GM12878 (cell line): ENCODE results near the gene STK39. TPM values are rescaled to one million over a fixed set of nuclear protein-coding genes. Genes with fewer than 3 reads are reported as not detected.

Source experiments
- ATAC-seq: fragments of 200-7000 bp; cut with Tn5 transposase; 3 replicates; pipeline ENCODE4 v1.9.1; 2020; ENCODE audit warnings: mild to moderate bottlenecking, moderate library complexity
- BruUV-seq: library from RNA; stranded (reverse); fragments of 400-500 nt; replicated peaks from 2 replicates; lab custom pipeline; 2021; lab: Mats Ljungman, UMichigan
- CTCF ChIA-PET: fragments of 300-600 bp; sonication (Branson Sonifier 250); formaldehyde crosslinking; extraction: SDS; loops from one replicate; lab custom pipeline; 2021; ENCODE audit warnings: inconsistent platforms; lab: Yijun Ruan, JAX
- POLR2A ChIA-PET: fragments of 350-600 bp; formaldehyde crosslinking; extraction: SDS; loops from one replicate; lab custom pipeline; 2021; ENCODE audit warnings: inconsistent platforms; lab: Charles Lee
- RAD21 ChIA-PET: fragments of 300-600 bp; sonication (Branson Sonifier 250); formaldehyde crosslinking; loops from one replicate; lab custom pipeline; 2023; ENCODE audit warnings: antibody characterized with exemption; ENCODE audit not compliant: unreplicated experiment; lab: Charles Lee
- SMC1A ChIA-PET: fragments of 300-600 bp; sonication (Branson Sonifier 250); formaldehyde crosslinking; loops from one replicate; lab custom pipeline; 2023; ENCODE audit not compliant: unreplicated experiment, uncharacterized antibody; lab: Charles Lee
- DNase-seq: peaks from one replicate; pipeline ENCODE4 v3.0.0-alpha.2; 2011; ENCODE audit warnings: low read depth, low spot score
- FAIRE-seq: peaks from 3 replicates; lab custom pipeline; 2011; peaks lifted over from hg19 to GRCh38; lab: Jason Lieb, UNC
- H2AFZ ChIP-seq: 2 replicates; pipeline ENCODE4 v1.6.0; 2011; ENCODE audit warnings: low read depth, low read length, control low read depth; ENCODE audit not compliant: control insufficient read depth
- H3K27ac ChIP-seq: 2 replicates; pipeline ENCODE4 v1.5.1; 2011; ENCODE audit warnings: control low read depth; ENCODE audit not compliant: control insufficient read depth, insufficient read depth
- H3K27me3 ChIP-seq, 2 experiments: replicated peaks in 1 of 2; 2 replicates each; pipeline versions ENCODE4 v1.6.0 to v1.6.1; 2011; ENCODE audit warnings: low read length in 1 of 2; ENCODE audit not compliant: control insufficient read depth in 2 of 2, insufficient read depth in 2 of 2
- H3K36me3 ChIP-seq, 2 experiments: 2 replicates each; pipeline ENCODE4 v1.5.1; 2011; ENCODE audit warnings: low read length in 1 of 2; ENCODE audit not compliant: control insufficient read depth in 2 of 2, insufficient read depth in 2 of 2
- H3K4me1 ChIP-seq: 2 replicates; pipeline ENCODE4 v1.6.1; 2011; ENCODE audit warnings: mild to moderate bottlenecking, low read length, moderate library complexity, mixed read lengths; ENCODE audit not compliant: control insufficient read depth, insufficient read depth
- H3K4me2 ChIP-seq: 2 replicates; pipeline ENCODE4 v1.6.0; 2011; ENCODE audit warnings: control low read depth; ENCODE audit not compliant: control insufficient read depth, insufficient read depth
- H3K4me3 ChIP-seq: fragments of 200-600 bp; sonication (generic); 2 replicates; pipeline ENCODE4 v1.5.1; 2016
- H3K79me2 ChIP-seq: 2 replicates; pipeline ENCODE4 v1.6.0; 2011; ENCODE audit warnings: low read length; ENCODE audit not compliant: control insufficient read depth, insufficient read depth
- H3K9ac ChIP-seq: 2 replicates; pipeline ENCODE4 v1.8.0; 2011; ENCODE audit warnings: low read length, control low read depth, mixed read lengths; ENCODE audit not compliant: control insufficient read depth, insufficient read depth
- H3K9me3 ChIP-seq: replicated peaks from 3 replicates; pipeline ENCODE4 v1.5.1; 2011; ENCODE audit warnings: mild to moderate bottlenecking, low read length; ENCODE audit not compliant: control insufficient read depth, insufficient read depth
- H4K20me1 ChIP-seq: 2 replicates; pipeline ENCODE4 v1.6.0; 2011; ENCODE audit not compliant: control insufficient read depth, insufficient read depth
- ETV6 ChIP-seq, 2 experiments: fragments of 450-650 bp in 1 of 2; IDR thresholded peaks in 1 of 2; conservative IDR thresholded peaks in 1 of 2; 2 replicates each; pipeline ENCODE4 v1.6.1; 2014; ENCODE audit warnings: antibody characterized with exemption in 1 of 2, borderline replicate concordance in 1 of 2, low read depth in 1 of 2, mild to moderate bottlenecking in 1 of 2, moderate library complexity in 1 of 2
- HDGF ChIP-seq: fragments of 450-650 bp; IDR thresholded peaks from 2 replicates; pipeline ENCODE4 v1.6.1; 2016; ENCODE audit warnings: antibody characterized with exemption
- KDM1A ChIP-seq: fragments of 200-600 bp; sonication (generic); IDR thresholded peaks from 2 replicates; pipeline ENCODE4 v1.6.1; 2016; ENCODE audit warnings: borderline replicate concordance
- MEF2B ChIP-seq: fragments of 450-650 bp; IDR thresholded peaks from 2 replicates; pipeline ENCODE4 v1.6.1; 2018; ENCODE audit warnings: mild to moderate bottlenecking, moderate library complexity; ENCODE audit not compliant: partially characterized antibody, poor library complexity, severe bottlenecking
- NR2C1 ChIP-seq: fragments of 450-650 bp; IDR thresholded peaks from 2 replicates; pipeline ENCODE4 v1.6.1; 2017; ENCODE audit warnings: antibody characterized with exemption, mild to moderate bottlenecking, moderate library complexity
- PML ChIP-seq: IDR thresholded peaks from 2 replicates; pipeline ENCODE4 v1.6.1; 2012; ENCODE audit warnings: low read length, inconsistent platforms
- SMAD5 ChIP-seq: IDR thresholded peaks from 2 replicates; pipeline ENCODE4 v1.6.1; 2016; ENCODE audit warnings: antibody characterized with exemption, low read depth
- SREBF1 ChIP-seq: IDR thresholded peaks from 2 replicates; pipeline ENCODE4 v1.6.1; 2012; ENCODE audit warnings: mild to moderate bottlenecking, low read length
- TBL1XR1 ChIP-seq: IDR thresholded peaks from 2 replicates; pipeline ENCODE4 v1.6.1; 2012; ENCODE audit warnings: low read depth, low read length, improper control_type of control experiment
- ZNF384 ChIP-seq: IDR thresholded peaks from 2 replicates; pipeline ENCODE4 v1.6.1; 2012; ENCODE audit warnings: low read depth, mild to moderate bottlenecking, low read length, improper control_type of control experiment, borderline replicate concordance
- ZSCAN29 ChIP-seq: fragments of 450-650 bp; IDR thresholded peaks from 2 replicates; pipeline ENCODE4 v1.6.1; 2017; ENCODE audit warnings: mild to moderate bottlenecking, moderate library complexity
- WGBS: methylation state at CpG from one replicate; pipeline ENCODE4 v1.1.6; 2016; ENCODE audit warnings: low lambda C conversion rate; ENCODE audit not compliant: insufficient replicate concordance, insufficient coverage; ENCODE audit errors: missing lambda C conversion rate; 5-methylcytosine and 5-hydroxymethylcytosine counted together
- in situ Hi-C: fragments of 300-500 bp; cut with MboI; formaldehyde crosslinking; loops from 9 replicates; pipeline ENCODE4 v1.14.3; 2018; ENCODE audit warnings: mixed read lengths
- intact Hi-C: fragments of 100-400 bp; cut with micrococcal nuclease; formaldehyde crosslinking; loops from one replicate; pipeline ENCODE4 v1.14.2; 2022; ENCODE audit not compliant: unreplicated experiment
- polyA plus RNA-seq, 11 experiments: library from polyadenylated mRNA; depleted of rRNA in 4 of 11; unstranded in 6 of 11; stranded (reverse) in 5 of 11; fragments of >200 nt; fragmentation: Nextera tagmentation in 4 of 11; fragmentation: Illumina TruSeq in 1 of 11; extraction: Ambion mirVana in 4 of 11; extraction: Trizol in 1 of 11; gene quantifications; 1 replicate in 1 of 11; 2 replicates in 10 of 11; pipeline versions ENCODE4 v1.2.1 to v1.2.3, GENCODE V29; 2011 to 2016; ENCODE audit warnings: inconsistent platforms in 2 of 11, missing spikeins in 2 of 11, low read depth in 1 of 11
- total RNA-seq, 4 experiments: library from RNA; depleted of rRNA in 3 of 4; stranded (reverse); fragments of >200 nt in 3 of 4; fragmentation: Illumina TruSeq in 1 of 4; extraction: Trizol in 1 of 4; gene quantifications; 2 replicates each; pipeline versions ENCODE4 v1.2.1 to v1.2.3, GENCODE V29; 2013 to 2021
- TF ChIP-seq, protein P1 (sequence below): IDR thresholded peaks from 2 replicates; pipeline ENCODE4 v1.6.1; 2011; ENCODE audit warnings: low read depth, mild to moderate bottlenecking, low read length, moderate library complexity, borderline replicate concordance; ENCODE audit errors: extremely low read depth

Gene STK39
- total and polyA plus RNA-seq, 10 of the 15 experiments (the other 5 are each of a cell fraction or from before 2014, with no cell fraction given), result 0.03 to 0.21 (median 0.07) TPM; not detected in 5

DNA sequence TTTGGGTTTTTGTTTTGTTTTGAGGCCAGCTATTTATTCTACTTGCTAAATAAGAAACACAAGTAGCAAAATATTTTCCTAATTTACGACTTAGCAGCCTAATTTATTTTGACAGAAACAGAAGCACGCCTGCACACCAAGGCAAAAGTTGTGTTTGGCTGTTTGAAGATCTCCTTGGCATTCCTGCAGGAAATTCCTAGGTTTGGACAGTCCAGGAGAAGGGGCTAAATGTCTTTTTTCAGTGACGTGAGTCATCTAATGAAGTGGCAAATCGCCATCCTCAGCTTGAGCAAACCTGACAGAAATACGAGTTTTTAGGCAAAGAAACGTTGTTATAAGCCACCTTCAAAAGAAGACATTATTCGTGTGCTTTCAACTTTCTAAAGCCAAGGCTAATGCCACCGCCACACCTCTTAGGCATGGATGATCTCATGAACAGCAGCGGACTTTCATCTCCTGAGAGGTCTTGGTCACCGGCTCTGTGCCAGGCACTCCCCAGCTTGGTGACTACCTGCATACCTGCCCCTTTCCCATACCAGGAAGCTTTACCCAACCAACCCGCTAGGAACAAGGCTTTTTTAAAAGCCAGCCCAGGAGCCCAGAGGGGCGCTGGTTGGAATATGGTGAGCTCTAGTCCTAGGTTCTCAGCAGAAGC lies 30.9 kb downstream of the STK39 start:
- ChIA-PET POLR2A (no interaction called here), RAD21 (no interaction called here), CTCF (no interaction called here), SMC1A (no interaction called here)
- intact Hi-C loops, result no loop called here
- Histone ChIP-seq H3K79me2 (no peaks in the 10 kb centered on the region), H3K9me3 (no peaks in the 10 kb centered on the region), H3K9ac (no peak overlapping the region), H3K4me2 (no peak overlapping the region), H2AFZ (no peak overlapping the region), H4K20me1 (no peaks in the 10 kb centered on the region), H3K4me1 (no peaks in the 10 kb centered on the region), H3K36me3 (no peaks in the 10 kb centered on the region), H3K27ac (no peak overlapping the region), H3K4me3 (no peak overlapping the region), H3K27me3 (peaks cover 0 to 5% of the 10 kb centered on the region in 2 experiments; a peak in 2 of 4 replicates)
- no TSS peak for BruUV-seq
- in situ Hi-C loops, result no loop called here
- DNase-seq, result no peak
- WGBS, result 38% methylated on average over 12 of the region's 12 CpGs
- FAIRE-seq, result no peak
- no peak for ATAC-seq
- TF ChIP-seq, protein P1, sequence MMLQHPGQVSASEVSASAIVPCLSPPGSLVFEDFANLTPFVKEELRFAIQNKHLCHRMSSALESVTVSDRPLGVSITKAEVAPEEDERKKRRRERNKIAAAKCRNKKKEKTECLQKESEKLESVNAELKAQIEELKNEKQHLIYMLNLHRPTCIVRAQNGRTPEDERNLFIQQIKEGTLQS, result no peak
- TF ChIP-seq NR2C1, result no peak
- TF ChIP-seq ZSCAN29, result no peak
- no peak for TF ChIP-seq HDGF
- TF ChIP-seq MEF2B, result no peak
- no peak for TF ChIP-seq ZNF384
- no peak for TF ChIP-seq PML
- TF ChIP-seq ETV6 (conservative IDR thresholded peaks at IDR 0.05 in 1 of 2, IDR thresholded peaks at IDR 0.05 in 1 of 2; ENCODE audit: borderline replicate concordance in 1 of 2, low read depth in 1 of 2), result no peak
- TF ChIP-seq KDM1A, result no peak
- no peak for TF ChIP-seq SREBF1
- TF ChIP-seq SMAD5, result no peak
- TF ChIP-seq TBL1XR1, result no peak
